MM.1S (cell line): Measurements from ENCODE around the gene VAMP3.

Experiments used
- DNase-seq: peaks from one replicate; pipeline ENCODE4 v3.0.0-alpha.2; 2015
- H2AFZ ChIP-seq: fragments of 300-600 bp; sonication (generic); 2 replicates; pipeline ENCODE4 v1.6.0; 2016; ENCODE audit warnings: antibody characterized with exemption, low read length
- H3F3A ChIP-seq: fragments of 300-600 bp; sonication (generic); 2 replicates; pipeline ENCODE4 v1.6.1; 2016; ENCODE audit warnings: mild to moderate bottlenecking, antibody characterized with exemption, low read length, moderate library complexity, mixed read lengths; ENCODE audit not compliant: insufficient read depth
- H3K27ac ChIP-seq: fragments of 300-600 bp; sonication (generic); 2 replicates; pipeline ENCODE4 v1.5.1; 2016; ENCODE audit warnings: mild to moderate bottlenecking, low read length
- H3K27me3 ChIP-seq: fragments of 300-600 bp; sonication (generic); replicated peaks from 2 replicates; pipeline ENCODE4 v1.6.0; 2016; ENCODE audit warnings: low read length; ENCODE audit not compliant: insufficient read depth
- H3K36me3 ChIP-seq: fragments of 300-600 bp; sonication (generic); replicated peaks from 2 replicates; pipeline ENCODE4 v1.6.1; 2016; ENCODE audit warnings: mild to moderate bottlenecking, low read length, mixed read lengths; ENCODE audit not compliant: insufficient read depth
- H3K4me1 ChIP-seq: fragments of 300-600 bp; sonication (generic); 2 replicates; pipeline ENCODE4 v1.6.1; 2016; ENCODE audit warnings: low read length, mixed read lengths
- H3K4me2 ChIP-seq: fragments of 300-600 bp; sonication (generic); 2 replicates; pipeline ENCODE4 v1.6.0; 2016; ENCODE audit warnings: low read depth, low read length
- H3K4me3 ChIP-seq: fragments of 300-600 bp; sonication (generic); 2 replicates; pipeline ENCODE4 v1.5.1; 2016; ENCODE audit warnings: low read length, mixed read lengths
- H3K79me2 ChIP-seq: fragments of 300-600 bp; sonication (generic); 2 replicates; pipeline ENCODE4 v1.6.1; 2016; ENCODE audit warnings: mixed run types, low read length, mixed read lengths
- H3K9ac ChIP-seq: fragments of 300-600 bp; sonication (generic); 2 replicates; pipeline ENCODE4 v1.6.1; 2016; ENCODE audit warnings: low read length, mixed read lengths
- H3K9me2 ChIP-seq: fragments of 300-600 bp; sonication (generic); replicated peaks from 2 replicates; pipeline ENCODE4 v1.6.1; 2016; ENCODE audit warnings: mild to moderate bottlenecking, low read length, mixed read lengths; ENCODE audit not compliant: insufficient read depth
- H3K9me3 ChIP-seq: fragments of 300-600 bp; sonication (generic); replicated peaks from 2 replicates; pipeline ENCODE4 v1.6.1; 2016; ENCODE audit warnings: mild to moderate bottlenecking, low read length, mixed read lengths; ENCODE audit not compliant: insufficient read depth
- H4K20me1 ChIP-seq: fragments of 300-600 bp; sonication (generic); 2 replicates; pipeline ENCODE4 v1.6.1; 2016; ENCODE audit warnings: mild to moderate bottlenecking, low read length, moderate library complexity, mixed read lengths; ENCODE audit not compliant: insufficient read depth
- EZH2 ChIP-seq: fragments of 300-600 bp; sonication (generic); optimal IDR thresholded peaks from 2 replicates; pipeline ENCODE3; 2017; ENCODE audit warnings: low read depth, mild to moderate bottlenecking, antibody characterized with exemption, low read length, mixed read lengths
- EZH2phosphoT487 ChIP-seq: fragments of 300-600 bp; sonication (generic); IDR thresholded peaks from 2 replicates; pipeline ENCODE4 v1.6.1; 2018; ENCODE audit warnings: antibody characterized with exemption, low read length
- TF ChIP-seq, protein P1 (sequence below): fragments of 300-600 bp; sonication (generic); IDR thresholded peaks from 2 replicates; pipeline ENCODE4 v1.5.1; 2016; ENCODE audit warnings: antibody characterized with exemption, low read length, mixed read lengths

Gene VAMP3

DNA sequence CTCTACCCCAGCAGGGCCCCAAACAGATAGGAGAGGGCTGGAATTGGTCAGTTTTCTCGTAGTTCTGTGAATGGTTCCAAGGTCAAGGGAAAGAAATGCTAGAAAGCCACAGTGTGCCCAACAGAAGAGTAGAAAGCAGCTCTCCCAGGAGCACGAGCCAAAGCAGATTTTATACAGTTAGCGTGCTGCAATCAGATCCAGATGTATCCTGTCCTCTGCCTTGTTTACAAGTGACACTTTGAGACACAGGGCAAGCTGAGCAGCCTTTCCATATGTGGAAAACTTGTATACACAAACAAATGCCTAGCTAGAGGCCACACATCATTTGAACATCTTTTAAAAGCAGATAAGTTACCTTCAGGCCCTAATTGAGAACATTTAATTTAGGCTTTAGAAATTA lies 6.5 kb downstream of the VAMP3 start:
- no peak for DNase-seq
- TF ChIP-seq, protein P1, sequence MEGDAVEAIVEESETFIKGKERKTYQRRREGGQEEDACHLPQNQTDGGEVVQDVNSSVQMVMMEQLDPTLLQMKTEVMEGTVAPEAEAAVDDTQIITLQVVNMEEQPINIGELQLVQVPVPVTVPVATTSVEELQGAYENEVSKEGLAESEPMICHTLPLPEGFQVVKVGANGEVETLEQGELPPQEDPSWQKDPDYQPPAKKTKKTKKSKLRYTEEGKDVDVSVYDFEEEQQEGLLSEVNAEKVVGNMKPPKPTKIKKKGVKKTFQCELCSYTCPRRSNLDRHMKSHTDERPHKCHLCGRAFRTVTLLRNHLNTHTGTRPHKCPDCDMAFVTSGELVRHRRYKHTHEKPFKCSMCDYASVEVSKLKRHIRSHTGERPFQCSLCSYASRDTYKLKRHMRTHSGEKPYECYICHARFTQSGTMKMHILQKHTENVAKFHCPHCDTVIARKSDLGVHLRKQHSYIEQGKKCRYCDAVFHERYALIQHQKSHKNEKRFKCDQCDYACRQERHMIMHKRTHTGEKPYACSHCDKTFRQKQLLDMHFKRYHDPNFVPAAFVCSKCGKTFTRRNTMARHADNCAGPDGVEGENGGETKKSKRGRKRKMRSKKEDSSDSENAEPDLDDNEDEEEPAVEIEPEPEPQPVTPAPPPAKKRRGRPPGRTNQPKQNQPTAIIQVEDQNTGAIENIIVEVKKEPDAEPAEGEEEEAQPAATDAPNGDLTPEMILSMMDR: no peak
- TF ChIP-seq EZH2phosphoT487: no peak
- TF ChIP-seq EZH2: no peak
- Histone ChIP-seq H3K36me3 (peaks cover 4% of the 10 kb centered on the region), H3K27ac (no peak overlapping the region), H3K27me3 (no peaks in the 10 kb centered on the region), H3K9me2 (no peaks in the 10 kb centered on the region), H3F3A (peaks cover 2% of the 10 kb centered on the region; the same call in 1 of the 2 replicates), H2AFZ (no peak overlapping the region), H3K79me2 (no peaks in the 10 kb centered on the region), H3K4me2 (no peak overlapping the region), H3K9me3 (no peaks in the 10 kb centered on the region), H3K9ac (no peak overlapping the region), H3K4me3 (no peak overlapping the region), H4K20me1 (no peaks in the 10 kb centered on the region), H3K4me1 (peaks cover 5% of the 10 kb centered on the region; the same call in 1 of the 2 replicates)

DNA sequence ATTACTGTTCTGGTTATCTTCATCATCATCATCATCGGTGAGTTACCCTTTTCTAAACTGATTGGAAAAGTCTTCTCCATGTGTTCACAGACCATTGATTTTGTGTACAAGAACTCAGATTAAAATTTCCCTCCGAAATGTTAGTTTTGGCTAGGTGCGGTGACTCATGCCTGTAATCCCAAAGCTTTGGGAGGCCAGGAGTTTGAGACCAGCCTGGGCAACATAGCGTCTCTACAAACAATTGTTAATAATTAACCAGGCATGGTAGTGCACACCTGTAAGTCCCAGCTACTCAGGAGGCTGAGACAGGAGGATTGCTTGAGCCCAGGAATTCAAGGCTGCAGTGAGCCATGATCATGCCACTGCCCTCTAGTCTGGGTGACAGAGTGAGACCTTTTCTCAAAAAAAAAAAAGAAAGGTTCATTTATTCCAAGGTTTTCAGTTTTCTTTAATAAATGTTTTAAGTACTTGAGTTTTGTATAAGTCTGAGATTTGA lies 7.1 kb downstream of the VAMP3 start:
- Histone ChIP-seq H3K4me2 (no peak overlapping the region), H4K20me1 (no peaks in the 10 kb centered on the region), H3K36me3 (peaks cover 4% of the 10 kb centered on the region), H3K9me2 (no peaks in the 10 kb centered on the region), H3K9ac (no peak overlapping the region), H2AFZ (no peak overlapping the region), H3K9me3 (no peaks in the 10 kb centered on the region), H3K4me3 (no peak overlapping the region), H3K79me2 (no peaks in the 10 kb centered on the region), H3K27me3 (no peaks in the 10 kb centered on the region), H3K27ac (no peak overlapping the region), H3F3A (peaks cover 8% of the 10 kb centered on the region; the same call in 1 of the 2 replicates), H3K4me1 (peaks cover 9% of the 10 kb centered on the region; the same call in 1 of the 2 replicates)
- DNase-seq: no peak
- TF ChIP-seq, protein P1: no peak
- no peak for TF ChIP-seq EZH2
- TF ChIP-seq EZH2phosphoT487: no peak

- Histone ChIP-seq H3K79me2 (no peaks in the 10 kb centered on the region), H3K4me2 (no peak overlapping the region), H3F3A (peaks cover 8% of the 10 kb centered on the region; the same call in 1 of the 2 replicates), H3K9me3 (no peaks in the 10 kb centered on the region), H3K27me3 (no peaks in the 10 kb centered on the region), H2AFZ (no peak overlapping the region), H3K9ac (no peak overlapping the region), H3K4me3 (no peak overlapping the region), H3K36me3 (no peaks in the 10 kb centered on the region; the same call in none of the 2 replicates), H3K27ac (no peak overlapping the region), H4K20me1 (no peaks in the 10 kb centered on the region), H3K9me2 (no peaks in the 10 kb centered on the region), H3K4me1 (peaks cover 9% of the 10 kb centered on the region; the same call in 1 of the 2 replicates)
- DNase-seq: no peak
- TF ChIP-seq, protein P1: no peak
- TF ChIP-seq EZH2: no peak
- no peak for TF ChIP-seq EZH2phosphoT487
Observed at GRCh38 chr1:7780976-7781375, 9.9 kb downstream of the VAMP3 start.
